Amygdala (tissue), 56 donors: Measurements from ENCODE around the gene NMRAL1.

ENCODE experiments used
- DNase-seq, 56 donors: peaks; one replicate each; lab custom pipeline; 2025; lab: John Stamatoyannopoulos, UW

The NMRAL1 gene

GRCh38 chr16:4433228-4433627, 41.2 kb downstream of the NMRAL1 start:
- no peak for DNase-seq

GRCh38 chr16:4431023-4431422, 43.4 kb downstream of the NMRAL1 start:
- DNase-seq: no peak

- DNase-seq: no peak
These were observed 45.9 kb downstream of the NMRAL1 start for GRCh38 chr16:4428500-4428899.

- DNase-seq: no peak
These were observed 47.6 kb downstream of the NMRAL1 start for GRCh38 chr16:4426722-4427372.

- DNase-seq: peak in 2 of 56 donors; percentile 64 to 66
These were observed 48.3 kb downstream of the NMRAL1 start for GRCh38 chr16:4426021-4426684.

GRCh38 chr16:4425378-4426020, 48.9 kb downstream of the NMRAL1 start, which contains the start of gene DNAJA3:
DNAJA3 (plus strand) TSS chr16:4425868; CDS start chr16:4425882, 14 bp downstream.
- DNase-seq: peak; percentile 69 to 99 (median 90)

- no peak for DNase-seq
These were observed 53.8 kb downstream of the NMRAL1 start for GRCh38 chr16:4420505-4421105.

- no peak for DNase-seq
These were observed 54.9 kb downstream of the NMRAL1 start for GRCh38 chr16:4419402-4419959.

- peak; percentile 47 to 98 (median 95) for DNase-seq
These were observed 58.0 kb downstream of the NMRAL1 start, which contains the start of gene CORO7 for GRCh38 chr16:4416200-4417032. CORO7 (minus strand) TSS chr16:4416596; CDS start chr16:4416518, 78 bp downstream.

- DNase-seq: peak in 40 of 56 donors; percentile 18 to 75 (median 52)
These were observed 58.8 kb downstream of the NMRAL1 start for GRCh38 chr16:4415538-4416199.

GRCh38 chr16:4414187-4414917, 60.1 kb downstream of the NMRAL1 start:
- DNase-seq: no peak

- no peak for DNase-seq
These were observed 61.6 kb downstream of the NMRAL1 start for GRCh38 chr16:4412854-4413253.

- DNase-seq: no peak
These were observed 62.3 kb downstream of the NMRAL1 start for GRCh38 chr16:4412159-4412558.
